ENCODE measurements around the gene INHBC.
A peak's percentile ranks its signal among the peaks of the same experiment; 100 is the strongest.
"Not testable (repeated sequence)": the region's sequence is repeated elsewhere in the genome, so short reads cannot be mapped to it uniquely, and the experiment has no call there.

The INHBC gene

DNA sequence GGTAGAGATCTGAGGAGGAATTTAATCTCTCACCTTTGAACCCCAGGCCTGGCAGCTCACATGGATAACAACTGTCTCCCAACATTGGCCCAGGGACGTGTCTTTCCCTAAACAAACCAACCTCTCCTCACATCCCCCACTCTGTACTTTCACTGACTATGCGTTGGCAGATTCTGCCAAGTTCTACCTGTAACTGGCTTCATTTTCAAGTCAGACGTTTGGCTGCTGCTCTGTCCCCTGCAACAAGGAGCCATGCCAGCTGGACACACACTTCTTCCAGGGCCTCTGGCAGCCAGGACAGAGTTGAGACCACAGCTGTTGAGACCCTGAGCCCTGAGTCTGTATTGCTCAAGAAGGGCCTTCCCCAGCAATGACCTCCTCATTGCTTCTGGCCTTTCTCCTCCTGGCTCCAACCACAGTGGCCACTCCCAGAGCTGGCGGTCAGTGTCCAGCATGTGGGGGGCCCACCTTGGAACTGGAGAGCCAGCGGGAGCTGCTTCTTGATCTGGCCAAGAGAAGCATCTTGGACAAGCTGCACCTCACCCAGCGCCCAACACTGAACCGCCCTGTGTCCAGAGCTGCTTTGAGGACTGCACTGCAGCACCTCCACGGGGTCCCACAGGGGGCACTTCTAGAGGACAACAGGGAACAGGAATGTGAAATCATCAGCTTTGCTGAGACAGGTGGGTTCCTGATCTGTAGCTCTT is at the start of gene INHBC:
TSS of gene INHBC (plus strand) at position 268 of the 707 bp plus-strand sequence. CDS start at position 371, 103 bp downstream.
- DNase-seq: no peak

DNA sequence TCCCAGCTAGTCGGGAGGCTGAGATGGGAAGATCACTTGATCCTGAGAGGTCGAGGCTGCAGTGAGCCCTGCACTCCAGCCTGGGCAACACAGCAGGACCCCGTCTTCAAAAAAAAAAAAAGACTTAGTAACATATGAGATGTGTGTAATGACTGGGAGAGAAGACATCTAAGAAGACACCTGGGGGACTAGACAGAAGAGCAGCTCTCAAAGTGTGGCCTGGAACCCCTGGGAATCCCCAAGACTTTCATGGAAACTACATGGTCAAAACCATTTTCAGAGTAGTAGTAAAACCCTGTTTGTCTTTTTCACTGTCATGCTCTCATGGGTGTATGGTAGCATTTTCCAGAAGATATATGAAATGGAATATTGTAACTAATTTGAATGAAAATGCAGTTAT is 49.0 kb upstream of the INHBC start:
- DNase-seq: no peak

- DNase-seq: no peak
These were observed 48.3 kb upstream of the INHBC start for GRCh38 chr12:57386187-57386720.

GRCh38 chr12:57388425-57388824 is 46.2 kb upstream of the INHBC start:
- no peak for DNase-seq

- peak; percentile 88 for DNase-seq
These were observed 45.6 kb upstream of the INHBC start for GRCh38 chr12:57389033-57389432.

DNA sequence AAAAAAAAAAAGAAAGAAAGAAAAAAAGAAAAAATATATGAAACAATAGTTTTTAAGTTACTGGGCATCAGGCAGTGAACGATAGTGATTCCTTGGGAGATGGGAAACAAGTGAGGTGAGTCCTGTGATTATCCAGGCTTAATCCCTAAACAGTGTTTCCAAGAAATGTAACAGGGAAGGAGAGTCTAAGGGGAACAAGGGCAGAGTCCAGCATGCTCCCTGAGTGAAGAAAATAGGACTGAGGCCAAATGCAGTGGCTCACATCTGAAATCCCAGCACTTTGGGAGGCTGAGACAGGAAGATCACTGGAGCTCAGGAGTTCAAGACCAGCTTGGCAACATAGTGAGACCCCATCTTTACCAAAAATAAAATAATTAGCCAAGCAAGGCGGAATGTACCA is 44.4 kb upstream of the INHBC start:
- DNase-seq: peak; percentile 7

DNA sequence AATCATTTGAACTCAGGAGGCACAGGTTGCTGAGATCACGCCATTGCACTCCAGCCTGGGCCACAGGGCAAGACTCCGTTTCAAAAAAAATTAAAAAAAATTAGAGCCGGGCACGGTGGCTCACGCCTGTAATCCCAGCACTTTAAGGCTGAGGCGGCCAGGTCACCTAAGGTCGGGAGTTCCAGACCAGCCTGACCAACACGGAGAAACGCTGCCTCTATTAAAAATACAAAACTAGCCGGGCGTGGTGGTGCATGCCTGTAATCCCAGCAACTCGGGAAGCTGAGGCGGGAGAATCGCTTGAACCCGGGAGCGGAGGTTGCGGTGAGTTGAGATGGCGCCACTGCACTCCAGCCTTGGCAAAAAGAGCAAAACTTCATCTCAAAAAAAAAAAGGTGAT is 39.5 kb upstream of the INHBC start:
- DNase-seq: no peak

DNA sequence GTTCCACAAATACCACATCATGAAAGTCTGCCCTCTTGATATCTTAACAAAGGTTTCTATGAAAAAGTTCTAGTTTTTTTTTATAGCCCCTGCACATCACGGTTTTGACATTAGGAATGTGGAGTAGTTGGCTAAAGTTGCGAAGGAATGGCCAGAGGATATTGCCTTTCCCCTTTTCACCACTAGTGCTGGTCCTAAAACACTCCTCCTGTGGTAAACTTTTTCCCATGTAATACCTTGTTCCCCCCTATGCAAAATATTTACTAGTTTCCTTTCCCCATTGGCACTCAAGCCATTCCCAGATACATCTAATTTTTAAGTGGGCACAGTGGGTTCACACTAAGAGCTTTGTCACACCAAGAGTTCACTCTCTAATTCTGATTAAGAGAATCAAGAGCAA is 37.1 kb upstream of the INHBC start:
- DNase-seq: no peak

- not testable (repeated sequence) for DNase-seq
These were observed 34.7 kb upstream of the INHBC start for GRCh38 chr12:57399718-57400463.

DNA sequence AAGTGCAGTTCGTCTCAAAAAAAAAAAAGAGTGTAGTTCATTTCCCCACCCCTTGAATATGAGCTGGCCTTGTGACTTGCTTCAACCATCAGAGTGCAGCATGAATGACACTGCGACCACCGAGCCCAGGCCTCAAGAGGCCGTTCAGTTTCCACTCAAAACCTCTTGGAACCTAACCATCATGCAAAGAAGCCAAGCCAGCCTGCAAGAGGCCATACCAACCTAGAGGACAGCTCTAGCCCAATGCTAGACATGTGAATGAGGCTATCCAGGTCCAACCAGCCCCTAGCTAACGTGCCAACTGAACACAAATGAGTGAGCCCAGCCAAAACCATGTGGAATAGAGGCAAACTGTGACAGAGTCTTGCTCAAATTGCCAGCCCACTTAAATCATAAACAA is 33.4 kb upstream of the INHBC start:
- DNase-seq: no peak

DNA sequence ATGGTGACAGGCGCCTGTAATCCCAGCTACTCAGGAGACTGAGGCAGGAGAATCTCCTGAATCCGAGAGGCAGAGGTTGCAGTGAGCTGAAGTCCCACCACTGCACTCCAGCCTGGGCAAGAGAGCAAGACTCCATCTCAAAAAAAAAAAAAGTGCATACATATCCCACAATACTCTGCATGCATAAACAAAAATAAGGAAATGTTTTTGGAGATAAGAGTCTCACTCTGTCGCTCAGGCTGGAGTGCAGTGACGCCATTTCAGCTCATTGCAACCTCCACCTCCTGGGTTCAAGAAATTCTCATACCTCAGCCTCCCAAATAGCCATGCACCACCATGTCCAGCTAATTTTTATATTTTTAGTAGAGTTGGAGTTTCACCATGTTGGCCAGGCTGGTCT is 32.4 kb upstream of the INHBC start:
- DNase-seq: not testable (repeated sequence)

GRCh38 chr12:57404966-57405640 is 29.5 kb upstream of the INHBC start:
- no peak for DNase-seq

DNA sequence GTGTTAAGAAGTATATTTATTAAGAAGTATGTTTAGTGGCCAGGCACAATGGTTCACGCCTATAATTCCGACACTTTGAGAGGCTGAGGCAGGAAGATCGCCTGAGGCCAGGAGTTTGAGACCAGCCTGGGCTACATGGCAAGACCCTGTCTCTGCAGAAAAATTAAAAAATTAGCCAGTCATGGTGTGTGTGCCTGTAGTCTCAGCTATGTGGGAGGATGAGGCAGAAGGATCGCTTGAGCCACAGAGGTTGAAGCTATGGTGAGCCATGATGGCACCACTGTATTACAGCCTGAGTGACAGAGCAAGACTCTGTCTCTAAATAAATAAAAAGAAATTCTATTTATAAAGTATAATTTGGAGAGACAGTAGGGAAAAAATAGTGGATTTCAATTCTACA is 24.1 kb upstream of the INHBC start:
- DNase-seq: no peak

DNA sequence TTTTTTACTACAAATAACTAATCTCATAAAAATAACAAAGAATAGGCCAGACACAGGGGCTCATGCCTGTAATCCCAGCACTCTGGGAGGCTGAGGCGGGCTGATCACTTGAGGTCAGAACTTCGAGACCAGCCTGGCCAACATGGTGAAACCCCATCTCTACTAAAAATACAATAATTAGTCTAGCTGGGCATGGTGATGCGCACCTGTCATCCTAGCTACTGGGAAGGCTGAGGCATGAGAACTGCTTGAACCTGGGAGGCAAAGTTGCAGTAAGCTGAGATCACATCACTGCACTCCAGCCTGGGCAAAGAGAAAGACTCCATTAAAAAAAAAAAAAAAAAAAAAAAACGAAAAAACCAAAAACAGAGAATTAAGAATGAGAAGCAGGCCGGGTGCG is 20.4 kb upstream of the INHBC start:
- not testable (repeated sequence) for DNase-seq

DNA sequence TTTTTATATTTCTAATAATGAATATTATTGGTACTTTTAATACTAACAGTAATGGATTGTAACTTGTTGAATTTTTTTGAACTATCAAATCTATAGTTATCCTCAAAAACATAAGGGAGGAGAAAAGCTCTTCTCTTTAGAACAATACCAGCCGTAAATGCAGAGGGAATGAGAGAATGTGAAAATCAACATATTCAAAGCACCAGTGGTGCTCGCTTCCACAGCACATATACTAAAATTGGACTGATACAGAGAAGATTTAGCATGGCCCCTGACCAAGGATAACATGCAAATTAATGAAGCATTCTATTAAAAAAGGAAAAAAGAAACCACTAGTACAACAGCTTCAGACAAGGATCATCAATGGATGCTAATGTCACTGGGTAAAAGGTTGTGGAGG is 19.5 kb upstream of the INHBC start:
- no peak for DNase-seq

- DNase-seq: peak; percentile 53
These were observed 18.3 kb upstream of the INHBC start for GRCh38 chr12:57416039-57416996.

GRCh38 chr12:57418255-57418654 is 16.3 kb upstream of the INHBC start:
- no peak for DNase-seq

GRCh38 chr12:57419495-57419894 is 15.1 kb upstream of the INHBC start:
- DNase-seq: no peak

DNA sequence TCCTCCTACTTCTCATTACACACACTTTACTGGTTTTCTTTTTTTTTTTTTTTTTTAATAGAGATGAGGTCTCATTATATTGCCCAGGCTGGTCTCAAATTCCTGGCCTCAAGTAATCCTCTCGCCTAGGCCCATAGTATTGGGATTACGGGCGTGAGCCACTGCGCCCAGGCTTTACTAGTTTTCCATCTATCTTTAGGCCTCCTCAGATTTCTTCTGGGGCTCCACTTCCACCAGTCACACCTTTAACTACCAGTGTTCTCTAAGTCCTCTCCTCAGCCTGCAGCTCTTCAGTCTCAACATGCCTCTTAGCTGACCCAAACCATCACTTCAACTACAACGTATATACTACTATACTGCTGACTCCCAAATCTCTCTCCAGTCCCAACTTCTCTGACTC is 14.1 kb upstream of the INHBC start:
- no peak for DNase-seq

DNA sequence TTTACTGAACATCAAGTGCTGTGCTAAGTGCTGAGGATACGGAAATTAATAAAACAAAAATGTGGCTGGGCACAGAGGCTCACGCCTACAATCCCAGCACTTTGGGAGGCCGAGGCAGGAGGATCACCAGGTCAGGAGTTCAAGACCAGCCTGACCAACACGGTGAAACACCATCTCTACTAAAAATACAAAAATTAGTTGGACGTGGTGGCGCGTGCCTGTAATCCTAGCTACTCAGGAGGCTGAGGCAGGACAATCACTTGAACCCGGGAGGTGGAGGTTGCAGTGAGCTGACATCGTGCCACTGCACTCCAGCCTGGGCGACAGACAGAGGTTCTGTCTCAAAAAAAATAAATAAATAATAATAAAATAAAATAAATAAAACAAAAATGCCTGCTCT is 7.6 kb upstream of the INHBC start:
- not testable (repeated sequence) for DNase-seq

- DNase-seq: no peak
These were observed 5.6 kb upstream of the INHBC start for GRCh38 chr12:57428965-57429364.

- peak; percentile 27 for DNase-seq
These were observed 5.0 kb upstream of the INHBC start for GRCh38 chr12:57429473-57430111.

Measured in EL (cell line).